A172 (cell line): ENCODE results near the gene THBS2. TPM values are rescaled to one million over a fixed set of nuclear protein-coding genes. Genes with fewer than 3 reads are reported as not detected.

Experiments
- DNase-seq: peaks from one replicate; pipeline ENCODE4 v3.0.0-alpha.2; 2015; ENCODE audit warnings: low spot score
- total RNA-seq: library from RNA; depleted of rRNA; stranded (reverse); fragments of >200 nt; shearing (Covaris generic); gene quantifications from 2 replicates; pipeline ENCODE4 v1.2.3, GENCODE V29; 2014

The THBS2 gene
- total RNA-seq, 1 experiment from 2014 or later = 137 TPM

DNA sequence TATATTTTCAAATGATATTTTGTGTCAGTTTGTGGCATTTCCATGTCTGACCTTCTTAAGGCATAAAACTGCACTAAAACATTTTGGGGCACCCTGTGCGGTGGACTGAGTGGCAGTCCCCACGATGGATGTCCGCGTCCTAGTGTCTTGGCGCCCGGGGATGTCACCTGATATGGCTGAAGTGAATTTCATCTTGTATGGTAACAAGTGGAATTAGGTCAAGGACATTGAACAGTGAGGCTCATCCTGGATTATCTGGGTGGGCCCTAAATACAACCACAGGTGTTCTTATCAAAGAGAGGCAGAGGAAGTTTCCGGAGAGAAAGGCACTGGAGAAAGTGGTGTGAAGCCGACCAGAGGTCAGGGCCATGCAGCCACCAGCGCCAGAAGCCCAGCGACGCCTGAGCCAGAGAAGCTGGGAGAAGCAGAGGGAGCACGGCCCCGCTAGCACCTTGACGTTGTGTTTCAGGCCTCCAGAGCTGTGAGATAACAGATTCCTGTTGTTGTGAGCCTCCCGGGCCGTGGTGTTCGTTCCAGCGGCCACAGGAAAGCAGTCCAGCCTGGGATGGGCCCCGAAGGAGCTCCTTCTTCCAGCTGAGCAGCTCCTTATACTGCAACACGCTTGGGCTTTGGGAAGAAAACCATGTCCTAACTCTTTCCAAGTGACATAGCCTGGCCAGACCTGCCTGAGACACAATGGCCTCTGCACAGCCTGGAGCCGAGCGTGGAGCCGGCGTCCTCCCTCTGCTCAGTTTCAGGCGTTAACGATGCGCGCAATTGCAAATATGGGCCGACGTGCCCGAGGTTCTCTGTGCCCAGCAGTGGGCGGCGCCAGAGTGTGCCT lies 22.5 kb downstream of the THBS2 start:
- no peak for DNase-seq

DNA sequence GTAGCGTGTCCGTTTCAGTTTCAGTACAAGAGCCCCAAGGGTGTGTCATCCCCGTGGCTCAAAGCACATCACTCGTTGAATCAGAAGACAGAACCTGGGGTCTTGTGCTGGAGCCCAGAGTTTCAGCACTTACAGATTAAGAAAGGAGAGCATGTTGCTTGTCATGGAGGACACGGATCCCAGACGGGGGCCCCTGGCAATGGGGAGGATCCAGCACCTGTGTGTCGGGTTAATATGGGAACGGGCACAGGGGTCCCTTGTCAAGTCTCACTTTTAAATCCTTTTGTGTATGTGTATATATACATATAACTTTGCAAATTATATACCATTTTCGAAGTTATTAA lies 23.4 kb downstream of the THBS2 start:
- no peak for DNase-seq

DNA sequence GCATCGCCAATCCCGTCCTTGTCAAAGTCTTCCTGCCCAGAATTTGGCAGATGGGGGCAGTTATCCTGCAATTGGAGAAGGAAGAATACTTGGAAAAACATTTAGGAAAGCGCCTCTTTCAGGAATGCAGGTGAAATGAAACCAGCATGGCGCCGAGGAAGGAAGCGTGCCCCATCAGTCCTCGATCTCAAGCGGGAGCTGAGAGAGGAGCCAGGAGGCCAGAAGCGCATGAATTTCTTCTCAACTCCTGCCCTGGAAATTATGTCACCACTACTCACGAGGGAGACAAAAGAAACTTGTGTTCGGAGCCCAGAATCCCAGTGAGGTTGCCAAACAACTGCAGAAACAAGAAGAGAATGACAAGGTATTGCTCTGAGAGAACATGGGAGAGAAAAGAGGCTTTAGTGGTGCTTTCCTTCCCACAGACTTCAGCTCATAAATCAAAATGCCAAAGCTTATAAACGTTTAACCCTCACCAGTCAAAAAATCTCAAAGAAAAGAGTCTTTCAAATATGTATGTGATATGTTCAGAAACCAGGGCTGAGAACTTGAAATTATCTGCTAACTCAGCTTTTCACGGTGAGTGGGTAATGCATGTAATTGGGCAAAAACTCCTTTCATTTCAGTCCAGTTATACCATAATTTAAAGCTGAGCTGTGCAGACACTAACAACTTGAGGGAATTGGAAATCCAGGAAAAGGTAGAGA lies 23.9 kb downstream of the THBS2 start:
- DNase-seq = no peak

DNA sequence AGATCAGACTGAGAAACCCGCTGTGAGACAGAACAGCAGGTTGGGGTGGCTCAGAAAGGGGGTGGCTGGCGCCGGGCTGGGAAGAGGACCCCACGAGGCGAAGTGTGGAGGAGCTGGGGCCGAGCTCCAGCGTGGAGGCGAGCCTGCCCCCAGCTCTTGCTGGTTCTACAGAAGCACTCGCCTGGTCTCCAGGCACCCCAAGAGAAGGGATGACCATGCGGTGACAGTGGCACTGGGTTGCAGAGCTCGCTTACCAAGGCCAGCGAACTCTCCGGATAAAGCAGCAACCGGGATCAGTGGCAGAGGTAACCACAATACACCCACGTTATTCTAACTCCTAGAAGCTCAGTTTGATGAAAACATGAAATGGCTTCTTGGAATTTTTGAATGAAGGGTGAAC lies 26.5 kb downstream of the THBS2 start:
- no peak for DNase-seq

DNA sequence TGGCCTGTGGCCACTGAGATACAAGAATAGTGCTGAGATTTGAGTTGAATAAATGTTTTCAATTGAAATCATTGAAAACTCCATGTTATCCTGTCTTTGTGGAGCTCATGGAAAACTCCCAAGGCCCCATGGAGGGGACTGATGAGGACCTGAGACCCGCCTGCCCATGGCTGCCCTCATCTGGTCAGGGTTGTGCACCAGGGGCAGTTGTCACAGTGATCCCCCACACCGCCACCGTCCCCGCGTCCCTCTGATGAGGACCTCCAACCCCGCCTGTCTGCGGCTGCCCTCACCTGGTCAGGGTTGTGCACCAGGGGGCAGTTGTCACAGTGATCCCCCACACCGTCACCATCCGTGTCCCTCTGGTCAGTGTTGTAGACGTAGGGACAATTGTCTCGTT lies 27.8 kb downstream of the THBS2 start:
- no peak for DNase-seq

DNA sequence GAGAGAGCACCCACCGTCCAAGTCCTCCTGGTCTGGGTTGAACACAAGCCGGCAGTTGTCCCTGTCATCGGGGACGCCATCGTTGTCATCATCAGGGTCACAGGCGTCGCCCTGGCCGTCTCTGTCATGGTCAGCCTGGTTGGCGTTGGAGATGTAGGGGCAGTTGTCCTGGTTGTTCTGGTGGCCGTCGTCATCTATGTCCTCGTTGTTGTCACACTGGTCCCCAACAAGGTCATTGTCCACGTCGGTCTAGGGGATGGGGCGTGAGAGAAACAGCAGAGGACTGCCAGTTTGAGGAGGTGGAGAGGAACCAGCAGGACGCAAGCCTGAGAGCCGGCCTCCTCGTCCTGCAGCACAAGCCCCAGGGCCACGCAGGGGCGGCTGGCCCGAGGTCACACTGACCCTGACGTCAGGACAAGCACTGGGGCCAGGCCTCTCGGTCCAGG lies 28.5 kb downstream of the THBS2 start:
- DNase-seq = no peak

DNA sequence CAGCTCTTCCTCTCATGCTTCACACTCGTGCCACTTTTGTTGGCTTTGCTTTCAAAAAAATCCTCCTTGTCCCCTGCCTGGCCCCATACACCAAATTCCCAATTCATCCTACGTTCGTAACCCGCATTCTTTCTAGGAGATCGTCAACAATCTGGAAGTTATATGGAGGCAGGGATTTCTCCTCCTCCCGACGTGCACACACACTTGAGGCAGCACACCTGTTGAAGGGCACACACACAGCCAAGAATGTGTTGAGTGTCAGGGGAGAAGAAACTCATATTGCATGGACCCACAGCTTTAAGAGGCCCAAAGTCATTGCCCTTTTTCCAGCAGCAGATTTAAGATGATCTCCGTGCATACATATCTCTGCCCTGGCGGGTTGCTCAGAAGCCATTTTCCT lies 28.9 kb downstream of the THBS2 start:
- no peak for DNase-seq

DNA sequence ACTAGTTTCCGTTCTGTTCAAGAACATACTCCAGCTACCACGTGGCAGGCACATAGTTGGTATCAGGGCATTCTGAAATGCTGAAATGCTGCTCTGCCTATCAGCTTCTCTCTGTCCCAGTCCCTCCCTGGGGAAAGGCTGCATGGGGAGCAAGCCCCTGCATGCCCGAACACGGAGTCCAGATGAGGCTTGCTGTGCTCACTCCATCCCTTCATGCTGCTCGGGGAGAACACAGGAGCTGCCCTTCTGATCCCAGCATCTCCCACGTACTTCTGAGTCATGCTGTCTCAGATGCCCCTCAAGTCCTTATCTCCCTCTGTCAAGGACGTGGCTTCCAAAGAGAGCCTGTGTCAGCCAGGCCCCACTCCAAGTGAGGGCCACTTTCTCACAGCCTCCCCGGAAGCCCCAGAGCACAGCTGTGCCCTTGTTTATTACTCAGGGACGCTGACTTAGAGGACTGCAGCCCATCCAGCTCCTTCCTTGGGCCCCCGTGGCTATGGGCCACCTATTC lies 29.4 kb downstream of the THBS2 start:
- DNase-seq = peak; percentile 29

DNA sequence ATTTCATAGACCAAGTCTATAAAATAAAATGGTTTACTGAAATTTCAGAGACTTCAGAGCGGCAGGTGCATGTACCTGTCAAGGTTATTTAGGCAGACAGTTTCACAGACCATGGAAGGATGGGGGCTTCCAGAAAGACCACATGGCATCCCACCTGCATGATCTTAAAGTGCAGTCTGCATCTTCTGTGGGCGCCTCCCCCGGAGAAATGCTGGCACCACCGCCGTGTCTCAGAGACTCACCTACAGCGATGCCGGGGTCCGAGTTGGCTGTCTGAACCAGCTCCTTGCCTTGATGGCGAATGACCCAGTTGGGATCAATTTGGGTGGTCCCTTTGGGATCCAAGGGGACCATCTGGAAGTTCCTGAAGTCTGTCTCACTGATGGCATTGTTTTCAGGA lies 30.6 kb downstream of the THBS2 start:
- DNase-seq = no peak

DNA sequence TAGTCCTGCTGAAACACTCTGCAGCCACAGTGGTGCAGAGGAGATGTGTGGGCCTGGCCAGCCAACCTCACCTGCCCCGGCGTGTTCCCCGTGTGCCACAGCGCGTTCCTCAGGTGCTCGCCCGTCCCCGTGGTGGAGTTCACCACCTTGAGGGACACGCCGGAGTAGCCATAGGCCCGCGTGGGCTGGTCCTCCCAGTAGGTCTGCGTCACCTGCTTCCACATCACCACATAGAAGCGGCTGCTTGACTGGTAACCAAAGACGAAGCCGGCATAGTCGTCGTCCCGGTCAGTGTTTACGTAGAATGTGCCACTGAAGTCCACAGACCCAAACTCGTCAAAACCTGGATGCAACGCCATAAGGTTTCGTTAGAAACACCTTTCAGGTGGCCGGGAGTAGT lies 31.5 kb downstream of the THBS2 start:
- no peak for DNase-seq

DNA sequence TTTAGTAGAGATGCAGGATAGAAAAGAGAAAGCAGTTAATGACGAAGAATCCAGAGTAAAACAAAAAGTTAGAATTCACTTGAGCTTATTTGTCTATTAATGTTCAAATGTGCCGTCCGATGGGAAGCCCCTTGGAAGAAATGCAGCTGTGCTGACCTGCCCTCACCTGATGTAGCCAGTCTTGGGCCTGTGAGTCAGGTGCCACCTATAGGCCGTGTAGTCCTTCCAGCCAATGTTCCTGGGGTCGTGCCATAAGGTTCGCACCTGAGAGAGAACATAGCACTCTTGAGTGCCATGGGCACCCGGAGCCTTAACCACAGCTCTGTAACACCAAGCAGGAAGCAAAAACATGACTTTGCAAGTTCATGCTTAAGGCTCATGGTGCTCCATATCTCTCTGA lies 32.4 kb downstream of the THBS2 start:
- no peak for DNase-seq

DNA sequence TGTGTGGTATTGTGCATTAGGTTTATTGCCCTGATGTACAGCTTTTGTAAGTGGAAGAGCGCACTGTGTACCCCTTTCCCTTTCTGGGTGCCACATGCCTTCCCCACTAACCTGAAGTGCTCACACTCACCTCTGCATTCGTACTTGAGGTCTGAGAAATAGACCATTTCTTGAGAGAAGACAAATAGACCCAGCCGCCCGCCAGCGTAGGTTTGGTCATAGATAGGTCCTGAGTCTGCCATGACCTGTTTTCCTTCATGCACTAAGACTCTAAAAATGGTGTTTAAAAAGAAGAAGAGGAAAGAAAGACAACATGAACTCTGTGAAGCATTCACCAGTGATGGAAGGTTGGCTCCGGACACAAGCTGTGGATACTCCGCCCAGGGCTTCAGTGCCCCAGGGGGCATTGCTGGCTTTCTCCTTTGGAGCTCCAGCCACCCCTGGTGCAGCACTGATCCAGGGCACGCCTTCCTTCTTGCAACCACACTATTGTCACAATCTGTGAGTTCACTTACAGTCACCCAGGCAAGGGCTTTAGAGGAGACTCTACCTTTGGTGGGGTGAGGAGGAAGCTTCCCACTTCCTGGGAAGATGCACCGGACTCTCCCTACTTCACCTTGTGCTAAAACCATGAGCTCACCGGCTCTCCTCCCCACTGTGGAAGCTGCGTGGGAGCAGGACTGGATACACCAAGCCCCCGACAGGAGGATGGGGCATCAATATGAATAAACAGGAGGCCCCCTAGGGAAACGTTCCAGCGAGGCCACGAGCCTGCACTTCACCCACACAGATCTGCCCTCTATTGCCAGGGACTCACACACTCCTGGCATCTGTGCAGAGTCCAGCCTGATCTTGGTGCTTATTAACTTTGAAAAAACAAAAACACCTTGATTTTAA lies 33.3 kb downstream of the THBS2 start:
- DNase-seq = no peak

DNA sequence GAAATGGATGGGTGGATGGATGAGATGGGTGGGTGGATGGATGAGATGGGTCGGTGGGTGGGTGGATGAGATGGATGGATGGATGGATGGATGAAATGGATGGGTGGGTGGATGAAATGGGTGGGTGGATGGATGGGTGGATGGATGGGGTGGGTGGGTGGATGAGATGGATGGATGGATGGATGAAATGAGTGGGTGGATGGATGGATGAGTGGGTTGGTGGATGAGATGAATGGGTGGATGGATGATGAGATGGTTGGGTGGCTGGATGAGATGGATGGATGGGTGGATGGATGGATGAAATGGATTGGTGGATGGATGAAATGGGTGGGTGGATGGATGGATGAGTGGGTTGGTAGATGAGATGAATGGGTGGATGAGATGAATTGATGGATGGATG lies 35.7 kb downstream of the THBS2 start:
- DNase-seq = no peak

DNA sequence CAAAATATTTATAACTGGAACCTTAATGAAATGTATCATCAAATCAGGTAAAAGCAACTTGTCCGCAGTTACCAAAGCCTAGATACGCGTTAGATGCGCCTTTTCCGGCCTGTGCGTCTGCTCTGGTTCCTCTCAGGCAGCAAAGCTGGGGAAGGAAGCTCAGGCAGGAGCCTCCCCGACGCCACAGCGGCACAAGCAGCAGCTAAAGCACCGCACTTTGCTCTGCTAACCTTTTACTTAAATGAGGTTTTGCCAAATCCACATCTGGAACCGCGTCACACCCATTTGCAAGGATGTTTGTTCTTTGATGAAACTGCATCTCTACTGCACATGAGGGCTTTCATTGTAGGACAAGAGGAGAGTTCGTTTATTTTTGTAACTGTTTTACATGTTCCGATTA lies 36.8 kb downstream of the THBS2 start:
- DNase-seq = no peak

DNA sequence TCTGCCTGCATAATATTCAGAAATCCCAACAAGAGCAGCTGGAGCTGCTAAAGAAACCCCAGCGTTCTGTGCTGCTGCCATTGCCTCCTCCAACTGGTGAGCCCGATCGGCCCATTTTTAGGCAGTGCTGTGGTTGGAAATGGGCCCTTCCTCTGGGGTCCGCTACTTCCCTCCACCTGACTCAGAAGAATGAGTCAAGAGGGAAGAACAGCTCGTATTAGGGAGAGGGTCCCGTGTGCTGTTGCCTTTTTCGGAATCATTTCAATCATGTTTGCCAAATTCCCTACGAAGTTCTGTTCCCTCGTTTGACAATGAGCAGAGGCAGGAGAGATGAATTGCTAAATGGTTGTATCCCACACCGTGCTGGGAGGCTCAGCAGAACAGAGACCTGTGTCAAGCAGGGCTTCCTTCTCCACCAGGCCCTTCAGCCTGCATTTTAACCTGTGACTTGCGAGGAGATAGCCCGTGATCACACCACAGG lies 38.4 kb downstream of the THBS2 start:
- DNase-seq = no peak

DNA sequence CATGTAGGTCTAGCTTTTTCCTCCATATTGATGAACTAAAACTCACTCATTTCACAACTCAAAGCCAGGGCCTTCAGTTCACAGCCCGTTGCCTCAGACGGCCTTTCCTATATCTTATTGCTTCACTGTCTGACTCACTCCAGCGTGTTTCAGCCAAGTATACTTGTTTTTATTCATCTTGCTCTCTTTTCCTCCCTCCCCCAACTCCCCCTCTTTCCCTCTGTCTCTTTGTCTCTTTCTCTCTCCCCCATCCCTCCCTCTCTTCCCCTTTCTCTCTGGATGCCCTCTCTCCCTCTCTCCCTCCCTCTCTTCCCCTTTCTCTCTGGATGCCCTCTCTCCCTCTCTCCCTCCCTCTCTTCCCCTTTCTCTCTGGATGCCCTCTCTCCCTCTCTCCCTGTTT lies 38.9 kb downstream of the THBS2 start:
- DNase-seq = peak; percentile 69

DNA sequence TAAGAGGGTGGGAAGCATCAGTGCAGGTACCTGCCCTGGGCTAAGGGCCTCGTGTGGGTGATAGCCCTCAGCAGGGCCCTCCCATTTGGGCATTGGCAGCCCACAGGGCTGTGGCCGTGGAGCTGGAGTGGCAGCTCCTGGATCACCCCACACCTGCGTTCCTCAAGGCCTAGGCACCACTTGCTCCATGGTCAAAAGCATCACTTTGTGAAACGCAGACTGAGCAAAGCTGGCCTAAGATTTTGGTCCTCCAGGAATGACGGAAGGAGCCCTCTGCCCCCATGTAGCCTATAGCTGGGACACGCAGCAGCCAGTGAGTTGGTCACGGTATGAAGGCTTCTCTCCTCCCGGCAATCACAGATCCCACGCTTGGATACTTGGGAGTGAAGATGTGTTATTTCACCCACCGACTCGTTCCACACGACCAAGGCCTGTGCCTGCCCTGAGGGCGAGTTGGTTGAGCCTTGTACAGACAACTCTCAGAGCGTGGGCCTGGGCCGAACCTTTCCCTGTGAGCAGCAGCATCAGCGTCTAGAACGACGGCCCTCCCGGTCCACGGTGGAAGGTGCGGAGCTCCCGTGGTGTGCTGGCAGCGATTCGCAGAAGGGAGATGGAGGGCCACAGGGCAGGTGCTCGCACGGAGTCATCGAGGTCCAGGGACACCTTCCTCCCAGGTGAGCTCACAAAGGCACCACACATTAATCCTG lies 39.7 kb downstream of the THBS2 start:
- no peak for DNase-seq

DNA sequence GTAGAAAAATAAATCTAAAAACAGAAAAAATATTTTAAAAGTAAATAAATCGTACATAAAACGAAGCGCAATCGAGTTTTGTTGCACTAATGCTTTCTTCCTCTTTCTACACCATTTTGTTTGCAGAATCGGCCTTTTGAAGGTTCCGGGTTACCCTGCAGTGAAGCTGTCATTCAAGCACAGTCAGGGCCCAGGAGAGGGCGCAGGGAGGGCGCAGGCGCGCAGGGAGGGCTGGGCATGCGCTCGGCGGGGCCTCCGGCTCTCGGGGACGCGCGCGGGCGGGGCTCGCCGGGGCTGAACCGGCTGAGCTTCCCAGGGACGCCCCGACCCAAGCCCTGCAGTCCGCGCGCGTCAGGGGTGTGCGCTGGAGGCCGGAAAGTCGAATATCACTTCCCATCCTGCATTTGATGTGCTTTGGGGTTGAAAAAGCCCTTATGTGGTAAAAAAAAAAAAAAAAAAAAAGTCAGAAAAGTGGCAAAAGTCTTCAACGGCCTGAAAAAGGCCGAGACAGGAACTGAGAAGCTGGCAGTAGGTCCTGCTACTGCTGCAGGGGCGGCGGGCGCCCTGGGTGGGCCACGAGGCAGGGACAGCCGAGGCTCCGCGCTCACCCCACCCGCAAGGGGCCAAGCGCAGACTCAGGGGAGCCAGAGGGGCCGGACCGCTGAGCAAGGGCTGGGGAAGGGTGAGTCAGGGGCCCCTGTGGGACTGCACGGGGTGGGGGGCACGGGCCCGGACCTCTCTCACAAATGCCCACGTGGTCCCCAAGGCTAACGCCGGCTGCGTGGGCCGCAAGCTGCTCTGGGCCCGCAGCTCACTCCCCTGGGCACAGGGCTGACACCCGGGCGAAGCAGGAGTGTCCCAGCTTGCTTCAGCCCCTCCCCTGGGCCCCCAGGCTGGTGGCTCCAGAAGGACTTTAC lies 40.5 kb downstream of the THBS2 start:
- DNase-seq = peak; percentile 75

DNA sequence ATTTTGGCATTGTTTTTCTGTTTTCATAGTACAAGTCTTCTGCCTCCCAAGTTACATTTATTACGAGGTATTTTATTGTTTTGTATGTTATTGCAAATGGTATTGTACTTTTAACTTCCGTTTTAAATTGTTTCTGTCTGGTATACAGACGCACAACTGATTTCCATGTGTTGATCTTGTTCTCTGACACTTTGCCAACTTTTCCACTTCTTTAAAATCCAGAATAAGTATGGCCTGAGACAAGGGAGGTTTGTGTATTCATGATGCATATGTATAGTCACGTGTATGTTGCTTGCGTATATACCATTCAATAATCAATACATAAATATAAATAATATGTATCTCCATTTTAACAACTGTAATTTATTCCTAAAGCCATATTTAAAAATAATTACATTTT lies 41.2 kb downstream of the THBS2 start:
- no peak for DNase-seq

DNA sequence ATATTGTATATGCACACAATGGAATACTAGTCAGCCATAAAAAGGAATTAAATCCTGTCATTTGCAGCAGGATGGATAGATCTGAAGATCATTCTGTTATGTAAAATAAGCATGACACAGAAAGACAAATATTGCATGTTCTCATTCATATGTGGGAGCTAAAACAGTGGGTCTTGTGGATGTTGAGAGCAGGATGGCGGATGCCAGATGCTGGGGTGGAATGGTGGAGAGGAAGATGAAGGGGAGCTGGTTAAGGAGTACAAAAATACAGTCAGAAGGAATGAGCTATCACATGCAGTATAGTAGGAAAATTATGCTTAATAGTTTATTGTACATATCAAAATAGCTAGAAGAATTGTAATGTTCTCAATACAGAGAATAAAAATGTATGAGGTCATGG lies 41.8 kb downstream of the THBS2 start:
- DNase-seq = no peak
